PC-3 (cell line): ENCODE data around the gene USH2A.

Experiments
- EZH2 ChIP-seq: fragments of 300-600 bp; sonication (generic); IDR thresholded peaks from one replicate; pipeline ENCODE4 v1.6.1; 2017; ENCODE audit warnings: antibody characterized with exemption, mild to moderate bottlenecking, low read length; ENCODE audit not compliant: unreplicated experiment
- EZH2phosphoT487 ChIP-seq: fragments of 300-600 bp; sonication (generic); IDR thresholded peaks from 2 replicates; pipeline ENCODE4 v1.6.1; 2018; ENCODE audit warnings: mild to moderate bottlenecking, antibody characterized with exemption, low read length, borderline replicate concordance
- TF ChIP-seq, protein P1 (sequence below): fragments of 300-600 bp; sonication (generic); conservative IDR thresholded peaks from 2 replicates; pipeline ENCODE4 v1.5.1; 2017; ENCODE audit warnings: antibody characterized with exemption, low read depth, mild to moderate bottlenecking, low read length

DNA sequence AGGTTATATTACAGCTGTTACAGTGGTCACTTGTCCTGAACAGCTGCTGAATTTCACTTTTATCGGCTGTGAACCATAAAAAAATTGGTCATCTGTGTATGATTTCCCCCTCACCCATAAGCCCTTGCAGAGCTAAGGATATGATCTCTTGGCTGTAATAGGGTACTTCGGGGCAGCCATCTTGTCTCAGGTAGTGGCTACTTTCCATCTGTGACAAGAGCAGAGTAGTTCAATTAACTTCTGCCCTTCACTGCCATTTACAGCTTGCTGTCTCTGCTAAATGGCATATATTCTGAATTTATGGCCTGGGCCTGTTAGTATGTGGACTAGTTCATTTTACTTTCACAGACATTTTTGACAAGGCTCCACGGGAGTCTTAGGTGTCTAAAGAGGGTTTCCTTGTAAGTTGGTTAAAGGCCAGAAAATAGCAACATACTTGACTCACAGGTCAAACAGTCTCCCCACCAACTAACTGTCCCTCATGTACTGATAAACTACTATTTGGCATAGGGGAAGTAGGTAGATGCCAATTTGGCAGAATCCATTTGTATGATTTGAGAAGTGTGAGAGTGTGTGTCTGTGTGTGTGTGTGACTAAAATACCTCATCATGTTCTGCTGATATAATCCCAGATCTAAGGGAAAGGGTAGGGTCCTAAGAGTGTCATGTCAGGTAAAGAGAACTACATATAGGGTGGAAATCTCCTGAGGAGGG, 704.5 kb downstream of the USH2A start:
- TF ChIP-seq, protein P1, sequence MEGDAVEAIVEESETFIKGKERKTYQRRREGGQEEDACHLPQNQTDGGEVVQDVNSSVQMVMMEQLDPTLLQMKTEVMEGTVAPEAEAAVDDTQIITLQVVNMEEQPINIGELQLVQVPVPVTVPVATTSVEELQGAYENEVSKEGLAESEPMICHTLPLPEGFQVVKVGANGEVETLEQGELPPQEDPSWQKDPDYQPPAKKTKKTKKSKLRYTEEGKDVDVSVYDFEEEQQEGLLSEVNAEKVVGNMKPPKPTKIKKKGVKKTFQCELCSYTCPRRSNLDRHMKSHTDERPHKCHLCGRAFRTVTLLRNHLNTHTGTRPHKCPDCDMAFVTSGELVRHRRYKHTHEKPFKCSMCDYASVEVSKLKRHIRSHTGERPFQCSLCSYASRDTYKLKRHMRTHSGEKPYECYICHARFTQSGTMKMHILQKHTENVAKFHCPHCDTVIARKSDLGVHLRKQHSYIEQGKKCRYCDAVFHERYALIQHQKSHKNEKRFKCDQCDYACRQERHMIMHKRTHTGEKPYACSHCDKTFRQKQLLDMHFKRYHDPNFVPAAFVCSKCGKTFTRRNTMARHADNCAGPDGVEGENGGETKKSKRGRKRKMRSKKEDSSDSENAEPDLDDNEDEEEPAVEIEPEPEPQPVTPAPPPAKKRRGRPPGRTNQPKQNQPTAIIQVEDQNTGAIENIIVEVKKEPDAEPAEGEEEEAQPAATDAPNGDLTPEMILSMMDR, result no peak
- TF ChIP-seq EZH2 (no peak), EZH2phosphoT487 (no peak)
